Dendritic cell treated with granulocyte-macrophage colony-stimulating factor and Interleukin-4, amounts not matched to agents 40 ng/mL and 50 ng/mL, for 4 days (primary cell): ENCODE measurements around the gene FAM151A.

ENCODE experiments used
- H3K27ac Mint-ChIP-seq: one replicate; pipeline ENCODE4 v1.8.0; 2022; ENCODE audit warnings: mild to moderate bottlenecking, mixed read lengths
- H3K27me3 Mint-ChIP-seq: one replicate; pipeline ENCODE4 v1.8.0; 2022; ENCODE audit warnings: mild to moderate bottlenecking, mixed read lengths
- H3K36me3 Mint-ChIP-seq: one replicate; pipeline ENCODE4 v1.8.0; 2022; ENCODE audit warnings: low read depth, mixed read lengths
- H3K4me1 Mint-ChIP-seq: one replicate; pipeline ENCODE4 v1.8.0; 2022; ENCODE audit warnings: low read depth, mixed read lengths
- H3K4me3 Mint-ChIP-seq: one replicate; pipeline ENCODE4 v1.8.0; 2022; ENCODE audit warnings: mild to moderate bottlenecking, moderate library complexity, mixed read lengths
- H3K9me3 Mint-ChIP-seq: one replicate; pipeline ENCODE4 v1.8.0; 2022; ENCODE audit warnings: mixed read lengths
- intact Hi-C: fragments of 100-400 bp; cut with micrococcal nuclease; formaldehyde crosslinking; loops from one replicate; pipeline ENCODE4 v1.15.0; 2022

FAM151A gene

GRCh38 chr1:54623216-54624007, at the start of gene FAM151A:
FAM151A (minus strand) TSS chr1:54623525; CDS start chr1:54623395, 130 bp downstream.
- intact Hi-C loops, result no loop called here
- Mint-ChIP-seq H3K27ac (no peak within 1 kb of the TSS), H3K9me3 (no peaks in the 10 kb centered on the region), H3K4me1 (no peaks in the 10 kb centered on the region), H3K27me3 (peaks cover 2% of the 10 kb centered on the region), H3K36me3 (no peaks in the 10 kb centered on the region), H3K4me3 (no peak within 1 kb of the TSS)

- no peaks in the 10 kb centered on the region for H3K9me3 Mint-ChIP-seq
- H3K4me1 Mint-ChIP-seq, result no peaks in the 10 kb centered on the region
- intact Hi-C loops, result loop anchor here (1.0 to 5.0 kb wide), 2 partner anchors 120 to 138 kb away; no protein-coding TSS in a partner anchor
- H3K27me3 Mint-ChIP-seq, result no peaks in the 10 kb centered on the region
- H3K27ac Mint-ChIP-seq, result no peak overlapping the region
- no peak overlapping the region for H3K4me3 Mint-ChIP-seq
- H3K36me3 Mint-ChIP-seq, result no peaks in the 10 kb centered on the region
These were observed 48.8 kb upstream of the FAM151A start for GRCh38 chr1:54671985-54672608.

GRCh38 chr1:54668567-54668966, 45.2 kb upstream of the FAM151A start:
- intact Hi-C loops, result no loop called here
- Mint-ChIP-seq H3K27me3 (no peaks in the 10 kb centered on the region), H3K9me3 (no peaks in the 10 kb centered on the region), H3K4me3 (no peak overlapping the region), H3K27ac (no peak overlapping the region), H3K4me1 (no peaks in the 10 kb centered on the region), H3K36me3 (no peaks in the 10 kb centered on the region)

GRCh38 chr1:54667797-54668196, 44.5 kb upstream of the FAM151A start:
- no peaks in the 10 kb centered on the region for H3K9me3 Mint-ChIP-seq
- H3K4me3 Mint-ChIP-seq, result no peak overlapping the region
- no peaks in the 10 kb centered on the region for H3K27me3 Mint-ChIP-seq
- H3K36me3 Mint-ChIP-seq, result no peaks in the 10 kb centered on the region
- H3K4me1 Mint-ChIP-seq, result no peaks in the 10 kb centered on the region
- intact Hi-C loops, result no loop called here
- H3K27ac Mint-ChIP-seq, result no peak overlapping the region

GRCh38 chr1:54666333-54666732, 43.0 kb upstream of the FAM151A start:
- Mint-ChIP-seq H3K4me1 (no peaks in the 10 kb centered on the region), H3K9me3 (no peaks in the 10 kb centered on the region), H3K27me3 (no peaks in the 10 kb centered on the region), H3K27ac (no peak overlapping the region), H3K36me3 (no peaks in the 10 kb centered on the region), H3K4me3 (no peak overlapping the region)
- intact Hi-C loops, result no loop called here

GRCh38 chr1:54665852-54666251, 42.5 kb upstream of the FAM151A start:
- Mint-ChIP-seq H3K27ac (no peak overlapping the region), H3K4me3 (no peak overlapping the region)
- intact Hi-C loops, result no loop called here

GRCh38 chr1:54664364-54664763, 41.0 kb upstream of the FAM151A start:
- no peaks in the 10 kb centered on the region for H3K27me3 Mint-ChIP-seq
- no peak overlapping the region for H3K4me3 Mint-ChIP-seq
- no peaks in the 10 kb centered on the region for H3K9me3 Mint-ChIP-seq
- no peaks in the 10 kb centered on the region for H3K4me1 Mint-ChIP-seq
- intact Hi-C loops, result no loop called here
- H3K36me3 Mint-ChIP-seq, result no peaks in the 10 kb centered on the region
- H3K27ac Mint-ChIP-seq, result no peak overlapping the region

More at GRCh38 chr1:54665852-54666251, 42.5 kb upstream of the FAM151A start:
- Mint-ChIP-seq H3K27me3 (no peaks in the 10 kb centered on the region), H3K4me1 (no peaks in the 10 kb centered on the region), H3K9me3 (no peaks in the 10 kb centered on the region), H3K36me3 (no peaks in the 10 kb centered on the region)

- Mint-ChIP-seq H3K36me3 (no peaks in the 10 kb centered on the region), H3K4me3 (no peak overlapping the region), H3K4me1 (no peaks in the 10 kb centered on the region), H3K27me3 (no peaks in the 10 kb centered on the region), H3K9me3 (peaks cover 2% of the 10 kb centered on the region), H3K27ac (no peak overlapping the region)
- intact Hi-C loops, result no loop called here
These were observed 40.4 kb upstream of the FAM151A start for GRCh38 chr1:54663725-54664124.

GRCh38 chr1:54658164-54658913, 35.0 kb upstream of the FAM151A start:
- intact Hi-C loops, result no loop called here
- no peak overlapping the region for H3K27ac Mint-ChIP-seq
- no peak overlapping the region for H3K4me3 Mint-ChIP-seq

GRCh38 chr1:54653036-54653435, 29.7 kb upstream of the FAM151A start:
- H3K4me3 Mint-ChIP-seq, result no peak overlapping the region
- no peaks in the 10 kb centered on the region for H3K27me3 Mint-ChIP-seq
- H3K9me3 Mint-ChIP-seq, result peaks cover 6% of the 10 kb centered on the region
- H3K36me3 Mint-ChIP-seq, result no peaks in the 10 kb centered on the region
- intact Hi-C loops, result no loop called here
- peaks cover 27% of the 10 kb centered on the region for H3K4me1 Mint-ChIP-seq
- no peak overlapping the region for H3K27ac Mint-ChIP-seq

More at GRCh38 chr1:54658164-54658913, 35.0 kb upstream of the FAM151A start:
- H3K9me3 Mint-ChIP-seq, result peaks cover 15% of the 10 kb centered on the region
- H3K27me3 Mint-ChIP-seq, result no peaks in the 10 kb centered on the region
- H3K4me1 Mint-ChIP-seq, result no peaks in the 10 kb centered on the region
- H3K36me3 Mint-ChIP-seq, result no peaks in the 10 kb centered on the region

- H3K27ac Mint-ChIP-seq, result no peak overlapping the region
- intact Hi-C loops, result no loop called here
- no peak overlapping the region for H3K4me3 Mint-ChIP-seq
- no peaks in the 10 kb centered on the region for H3K27me3 Mint-ChIP-seq
- H3K4me1 Mint-ChIP-seq, result peaks cover 27% of the 10 kb centered on the region
- no peaks in the 10 kb centered on the region for H3K9me3 Mint-ChIP-seq
- no peaks in the 10 kb centered on the region for H3K36me3 Mint-ChIP-seq
These were observed 28.8 kb upstream of the FAM151A start for GRCh38 chr1:54652168-54652567.

- intact Hi-C loops, result no loop called here
- no peaks in the 10 kb centered on the region for H3K9me3 Mint-ChIP-seq
- peaks cover 27% of the 10 kb centered on the region for H3K4me1 Mint-ChIP-seq
- no peaks in the 10 kb centered on the region for H3K27me3 Mint-ChIP-seq
- no peak overlapping the region for H3K4me3 Mint-ChIP-seq
- peak overlapping the region; percentile 7 for H3K27ac Mint-ChIP-seq
- H3K36me3 Mint-ChIP-seq, result no peaks in the 10 kb centered on the region
These were observed 28.3 kb upstream of the FAM151A start for GRCh38 chr1:54651608-54652007.

GRCh38 chr1:54650417-54650816, 27.1 kb upstream of the FAM151A start:
- Mint-ChIP-seq H3K36me3 (no peaks in the 10 kb centered on the region), H3K4me3 (no peak overlapping the region), H3K9me3 (no peaks in the 10 kb centered on the region), H3K27ac (no peak overlapping the region), H3K4me1 (peaks cover 27% of the 10 kb centered on the region), H3K27me3 (no peaks in the 10 kb centered on the region)
- intact Hi-C loops, result no loop called here

GRCh38 chr1:54649921-54650320, 26.6 kb upstream of the FAM151A start:
- Mint-ChIP-seq H3K27me3 (no peaks in the 10 kb centered on the region), H3K4me3 (no peak overlapping the region), H3K27ac (no peak overlapping the region), H3K36me3 (no peaks in the 10 kb centered on the region), H3K4me1 (peaks cover 27% of the 10 kb centered on the region), H3K9me3 (no peaks in the 10 kb centered on the region)
- intact Hi-C loops, result no loop called here
